ENCODE results near the gene TBXAS1. TPM values are rescaled to one million over a fixed set of nuclear protein-coding genes. Genes with fewer than 3 reads are reported as not detected.

The TBXAS1 gene
- total and polyA plus RNA-seq, 11 donors: 2.0 to 32.0 (median 4.7) TPM

- WGBS, 4 donors: 83 to 92% (median 90%) methylated on average over 4 of the region's 4 CpGs
- no peaks in the 10 kb centered on the region for H3K36me3 ChIP-seq
- peaks cover 0 to 6% (median 0%) of the 10 kb centered on the region in 12 donors for H3K9me3 ChIP-seq
- peaks cover 0 to 51% (median 0%) of the 10 kb centered on the region in 12 donors for H3K4me1 ChIP-seq
- ATAC-seq (no peak), DNase-seq (no peak)
- intact Hi-C loops (cut with DNase I): no loop called here
- H3K4me3 ChIP-seq: no peak overlapping the region
- no peak for TF ChIP-seq POLR2A (IDR thresholded peaks at IDR 0.05)
- TF ChIP-seq CTCF (IDR thresholded peaks at IDR 0.05): no peak
- no peaks in the 10 kb centered on the region for H3K27me3 ChIP-seq
- H3K27ac ChIP-seq: no peak overlapping the region
Measured at GRCh38 chr7:139851770-139852481, 22.9 kb downstream of the TBXAS1 start.

GRCh38 chr7:139852482-139852845 lies 23.4 kb downstream of the TBXAS1 start:
- Histone ChIP-seq H3K4me3 (no peak overlapping the region), H3K27ac (no peak overlapping the region), H3K9me3 (peaks cover 0 to 6% (median 0%) of the 10 kb centered on the region in 12 donors), H3K4me1 (peaks cover 0 to 51% (median 0%) of the 10 kb centered on the region in 12 donors), H3K27me3 (no peaks in the 10 kb centered on the region), H3K36me3 (no peaks in the 10 kb centered on the region)
- TF ChIP-seq CTCF (IDR thresholded peaks at IDR 0.05) (no peak), POLR2A (IDR thresholded peaks at IDR 0.05) (no peak)
- ATAC-seq: no peak
- 83 to 91% (median 88%) methylated on average over 1 of the region's 1 CpG for WGBS, 4 donors
- no peak for DNase-seq
- intact Hi-C loops (cut with DNase I): no loop called here

GRCh38 chr7:139853506-139854123 lies 24.6 kb downstream of the TBXAS1 start:
- Histone ChIP-seq H3K4me1 (peaks cover 0 to 57% (median 0%) of the 10 kb centered on the region in 12 donors), H3K27ac (peak overlapping the region in 1 of 12 donors; percentile 82), H3K27me3 (no peaks in the 10 kb centered on the region), H3K9me3 (no peaks in the 10 kb centered on the region), H3K36me3 (no peaks in the 10 kb centered on the region), H3K4me3 (no peak overlapping the region)
- no peak for DNase-seq
- no peak for TF ChIP-seq CTCF (IDR thresholded peaks at IDR 0.05)
- no peak for TF ChIP-seq POLR2A (IDR thresholded peaks at IDR 0.05)
- WGBS, 4 donors: 55 to 72% (median 60%) methylated on average over 5 of the region's 5 CpGs
- peak in 2 of 4 donors; percentile 30 to 34 for ATAC-seq
- intact Hi-C loops (cut with DNase I): no loop called here

- WGBS, 4 donors: 78 to 84% (median 80%) methylated on average over 5 of the region's 5 CpGs
- Histone ChIP-seq H3K27ac (peak overlapping the region in 1 of 12 donors; percentile 82), H3K9me3 (no peaks in the 10 kb centered on the region), H3K4me3 (no peak overlapping the region), H3K4me1 (peaks cover 0 to 61% (median 0%) of the 10 kb centered on the region in 12 donors), H3K36me3 (no peaks in the 10 kb centered on the region), H3K27me3 (no peaks in the 10 kb centered on the region)
- peak in 3 of 4 donors; percentile 21 to 66 (median 64) for ATAC-seq
- peak in 1 of 5 donors; percentile 34 for DNase-seq
- intact Hi-C loops (cut with DNase I): no loop called here
- TF ChIP-seq POLR2A (IDR thresholded peaks at IDR 0.05) (no peak), CTCF (IDR thresholded peaks at IDR 0.05) (no peak)
Measured at GRCh38 chr7:139854124-139854511, 25.1 kb downstream of the TBXAS1 start.

Data from heart left ventricle (tissue), 16 donors.